HG02623 (cell line): Measurements from ENCODE around the gene PHLDA2.

Experiments used
- ATAC-seq: cut with Tn5 transposase; IDR thresholded peaks from one replicate; pipeline ENCODE4 v1.9.1; 2021; ENCODE audit warnings: moderate library complexity; ENCODE audit not compliant: unreplicated experiment

The PHLDA2 gene

DNA sequence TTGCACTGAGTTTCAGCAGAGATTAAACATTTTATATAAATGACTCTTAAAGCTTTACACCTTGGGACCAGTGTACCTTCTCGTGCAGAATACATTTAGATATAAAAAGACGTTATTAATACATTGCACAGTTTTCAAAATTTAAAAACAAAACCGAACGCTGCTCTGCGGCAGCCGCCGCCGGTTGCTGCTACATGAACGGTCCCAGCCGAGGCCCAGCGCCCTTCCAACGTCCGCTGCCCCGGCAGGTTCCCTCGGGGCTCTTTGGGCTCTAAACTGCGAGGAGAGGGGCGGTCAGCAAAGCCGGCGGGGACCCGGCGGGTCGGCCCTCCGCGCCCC is 45.6 kb downstream of the PHLDA2 start:
- ATAC-seq = no peak

GRCh38 chr11:2882396-2883110 is 46.7 kb downstream of the PHLDA2 start:
- no peak for ATAC-seq

GRCh38 chr11:2881981-2882375 is 47.2 kb downstream of the PHLDA2 start:
- ATAC-seq = no peak

DNA sequence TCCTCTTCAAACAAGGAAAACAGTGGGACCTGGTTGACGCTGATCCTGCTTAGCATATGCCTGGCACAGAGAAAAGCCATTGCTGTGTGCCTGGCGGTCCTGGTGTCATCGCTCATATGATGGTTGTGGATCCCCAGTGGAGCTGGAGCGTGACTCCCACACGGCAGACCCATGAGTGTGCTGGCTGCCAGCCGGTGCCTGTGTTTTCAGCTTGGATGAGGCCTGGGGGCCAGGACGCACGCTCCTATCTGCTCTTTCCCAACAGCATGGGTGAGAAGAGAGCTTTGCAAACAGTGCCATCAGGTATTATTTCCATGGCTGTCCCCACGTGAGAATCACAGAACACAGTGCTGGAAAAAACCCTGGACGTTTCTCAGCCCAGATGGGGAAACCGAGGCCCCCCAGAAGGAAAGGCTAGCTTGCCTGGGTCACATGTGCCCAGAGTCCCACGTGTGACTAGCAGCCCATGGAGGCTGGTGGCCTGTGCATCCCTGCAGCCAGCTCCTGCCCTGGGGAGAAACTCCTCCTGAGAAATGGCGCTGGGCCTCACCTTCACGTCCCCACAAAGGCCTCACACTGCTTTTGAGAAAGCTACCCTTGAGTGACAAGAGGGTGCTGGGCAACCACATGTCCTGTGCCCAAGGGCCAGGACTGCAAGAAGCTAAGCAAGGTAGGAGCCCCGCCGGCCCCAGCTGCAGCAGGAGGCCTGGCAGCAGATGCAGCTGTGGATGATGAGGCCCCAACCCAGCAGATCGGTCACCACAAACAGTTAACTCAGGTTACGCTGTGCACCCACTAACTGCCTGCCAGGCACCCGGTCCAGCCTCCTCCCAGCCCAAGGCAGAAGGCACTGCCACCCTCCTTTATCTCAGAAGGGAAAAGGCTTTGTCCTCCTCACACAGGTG is 47.9 kb downstream of the PHLDA2 start:
- ATAC-seq = no peak

DNA sequence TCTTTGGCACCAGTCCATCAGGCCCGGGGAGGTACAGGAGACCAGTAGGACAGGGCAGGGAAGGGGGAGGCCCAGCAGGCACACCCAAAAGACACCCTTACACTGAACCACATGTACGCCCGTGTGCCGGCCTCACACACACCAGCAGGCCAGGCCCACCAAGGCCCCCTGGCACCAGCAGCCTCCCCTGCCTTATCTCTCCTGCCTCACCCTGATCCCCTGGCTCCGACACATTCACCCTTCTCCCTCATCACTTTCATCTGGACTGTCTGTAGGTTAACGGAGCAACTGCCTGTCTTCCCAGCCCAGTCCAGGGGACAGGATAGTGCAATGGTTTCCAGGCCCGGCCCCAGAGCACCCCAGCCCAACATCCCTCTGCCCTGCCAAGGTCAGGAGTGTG is 48.6 kb downstream of the PHLDA2 start:
- no peak for ATAC-seq

- no peak for ATAC-seq
Observed at GRCh38 chr11:2878782-2879181, 50.4 kb downstream of the PHLDA2 start.
